Myocyte (in vitro differentiated cells): ENCODE data around the gene TBX2. TPM values are rescaled to one million over a fixed set of nuclear protein-coding genes. Genes with fewer than 3 reads are reported as not detected.

Experiments used
- DNase-seq: peaks from one replicate; pipeline ENCODE4 v3.0.0-alpha.2; 2012; ENCODE audit warnings: low read depth
- total RNA-seq: library from RNA; depleted of rRNA; stranded (reverse); fragments of >200 nt; gene quantifications from 2 replicates; pipeline ENCODE4 v1.2.3, GENCODE V29; 2014

The TBX2 gene
- total RNA-seq, 1 donor from 2014 or later, result 7.7 TPM

GRCh38 chr17:61451538-61452300, 52.1 kb downstream of the TBX2 start:
- DNase-seq, result no peak

GRCh38 chr17:61452301-61453290, 53.0 kb downstream of the TBX2 start, which contains the start of gene TBX4:
TBX4 (plus strand) TSS chr17:61452422; CDS start chr17:61456491, 4,069 bp downstream.
- no peak for DNase-seq

GRCh38 chr17:61453566-61454380, 54.1 kb downstream of the TBX2 start:
- no peak for DNase-seq

- DNase-seq, result no peak
These were observed 55.0 kb downstream of the TBX2 start for GRCh38 chr17:61454381-61455323.

- DNase-seq, result no peak
These were observed 55.8 kb downstream of the TBX2 start for GRCh38 chr17:61455324-61456060.

GRCh38 chr17:61456061-61456681, 56.5 kb downstream of the TBX2 start:
- no peak for DNase-seq

- DNase-seq, result no peak
These were observed 57.1 kb downstream of the TBX2 start for GRCh38 chr17:61456688-61457225.

- DNase-seq, result no peak
These were observed 57.8 kb downstream of the TBX2 start for GRCh38 chr17:61457226-61457983.

GRCh38 chr17:61458000-61458399, 58.4 kb downstream of the TBX2 start:
- no peak for DNase-seq

- no peak for DNase-seq
These were observed 58.9 kb downstream of the TBX2 start for GRCh38 chr17:61458421-61459141.

Other genes starting within 250 kb of the TBX2 start
- gene TBX4, start 52.6 kb downstream of the TBX2 start, total RNA-seq, result 0.35 and 0.78 TPM in 2 replicates
- not detected in 2 replicates for gene NACA2, start 191.4 kb downstream of the TBX2 start, total RNA-seq